NCI-H1436 treated with DMSO at 0.1 percent for 48 hours (cell line): ENCODE results near the gene DAGLA.

ENCODE experiments used
- DNase-seq: peaks from one replicate; lab custom pipeline; 2025; lab: John Stamatoyannopoulos, UW

DAGLA gene

DNA sequence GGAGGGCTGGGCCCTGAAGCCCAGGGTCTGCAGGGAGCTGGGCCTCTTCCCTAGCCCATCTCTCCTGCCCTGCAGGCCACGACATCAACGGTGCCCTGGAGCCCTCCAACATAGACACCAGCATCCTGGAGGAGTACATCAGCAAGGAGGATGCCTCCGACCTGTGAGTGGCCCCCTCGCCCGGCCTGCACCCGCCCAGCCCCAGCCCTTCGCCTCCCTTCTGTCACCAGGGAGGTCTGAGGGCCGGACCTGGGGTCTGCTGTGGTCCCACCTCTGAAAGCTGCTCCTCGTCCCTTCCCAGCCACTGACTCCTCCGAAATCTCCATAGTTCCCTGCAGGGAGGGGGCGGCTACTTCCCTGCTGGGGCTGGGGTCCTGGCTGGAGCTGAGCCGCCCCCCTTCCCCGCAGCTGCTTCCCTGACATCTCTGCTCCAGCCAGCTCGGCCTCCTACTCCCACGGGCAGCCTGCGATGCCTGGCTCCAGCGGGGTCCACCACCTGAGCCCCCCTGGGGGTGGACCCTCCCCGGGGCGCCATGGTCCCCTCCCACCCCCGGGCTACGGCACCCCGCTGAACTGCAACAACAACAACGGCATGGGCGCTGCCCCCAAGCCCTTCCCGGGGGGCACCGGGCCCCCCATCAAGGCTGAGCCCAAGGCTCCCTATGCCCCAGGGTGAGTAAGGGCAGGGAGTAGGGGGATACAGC is 85.5 kb downstream of the DAGLA start:
- DNase-seq, result no peak

- no peak for DNase-seq
Measured at GRCh38 chr11:61766353-61766841, 86.2 kb downstream of the DAGLA start.

GRCh38 chr11:61768376-61769076 is 88.3 kb downstream of the DAGLA start:
- DNase-seq, result no peak

GRCh38 chr11:61769169-61769920 is 89.2 kb downstream of the DAGLA start:
- DNase-seq, result no peak

GRCh38 chr11:61769946-61770683 is 89.9 kb downstream of the DAGLA start:
- DNase-seq, result no peak

DNA sequence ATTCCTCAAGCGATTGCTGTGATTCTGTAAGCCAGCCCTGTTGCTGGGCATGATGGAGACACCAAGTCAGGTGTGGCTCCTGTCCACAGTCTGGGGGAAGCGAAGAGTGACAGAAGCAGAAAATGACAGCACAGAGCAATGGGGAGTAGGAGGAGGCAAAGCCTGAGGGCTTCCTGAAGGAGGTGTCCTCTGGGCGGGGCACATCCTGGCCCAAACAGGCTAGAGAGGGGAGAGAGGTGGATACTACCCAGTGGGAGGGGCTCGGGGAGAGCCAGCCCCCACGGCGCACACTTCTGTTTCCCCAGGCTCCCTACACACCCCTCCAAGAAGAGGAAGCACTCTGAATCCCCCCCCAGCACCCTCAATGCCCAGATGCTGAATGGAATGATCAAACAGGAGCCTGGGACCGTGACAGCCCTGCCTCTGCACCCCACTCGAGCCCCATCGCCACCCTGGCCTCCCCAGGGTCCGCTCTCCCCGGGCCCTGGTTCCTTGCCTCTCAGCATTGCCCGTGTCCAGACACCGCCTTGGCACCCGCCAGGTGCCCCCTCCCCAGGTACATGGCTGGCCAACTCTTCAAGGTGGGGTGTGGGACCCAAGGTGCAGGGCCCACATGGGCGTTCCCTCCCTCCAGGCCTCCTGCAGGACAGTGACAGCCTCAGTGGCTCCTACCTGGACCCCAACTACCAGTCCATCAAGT is 91.2 kb downstream of the DAGLA start:
- DNase-seq, result no peak

DNA sequence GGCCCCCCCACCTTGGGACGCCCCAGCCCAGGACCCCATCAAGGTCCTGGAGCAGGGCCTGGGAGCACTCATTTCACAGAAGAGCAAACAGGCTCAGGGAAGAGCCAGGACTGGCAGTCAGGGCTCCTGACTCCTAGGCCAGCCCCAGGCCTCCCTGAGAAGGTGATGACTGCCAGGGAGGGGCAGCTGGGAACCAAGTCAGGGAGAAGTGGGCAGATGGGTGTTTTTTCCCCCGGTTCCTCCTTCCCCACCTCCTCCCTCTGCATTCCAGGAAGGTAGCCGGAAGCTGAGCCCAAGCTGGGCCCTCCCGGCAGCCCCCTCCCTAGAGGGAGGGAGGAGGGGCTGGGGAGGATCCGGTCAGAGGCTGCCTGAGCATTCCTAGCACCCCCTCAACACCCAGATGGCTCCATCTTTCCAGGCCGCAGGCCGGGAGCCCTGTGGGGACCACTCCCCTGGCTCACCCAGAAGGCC is 91.8 kb downstream of the DAGLA start:
- no peak for DNase-seq

DNA sequence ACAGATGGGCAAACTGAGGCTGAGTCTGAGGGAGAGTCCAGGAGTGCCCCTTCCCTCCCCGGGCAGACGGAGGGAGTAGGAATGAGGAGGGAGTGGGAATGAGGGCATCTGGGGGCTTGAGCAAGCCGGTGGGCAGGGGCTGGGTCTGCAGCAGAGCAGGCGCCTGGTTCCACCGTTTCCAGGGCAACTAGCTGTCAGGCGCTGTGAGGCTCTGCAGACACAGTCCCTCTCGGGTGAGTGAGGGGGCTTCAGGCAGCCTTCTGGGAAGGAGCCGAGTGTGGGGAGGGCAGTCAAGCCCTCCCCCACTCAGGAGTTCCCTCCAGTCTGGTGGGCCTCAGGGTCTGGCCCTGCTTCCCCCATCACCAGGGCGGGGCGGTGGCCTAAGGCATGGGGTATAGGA is 93.2 kb downstream of the DAGLA start:
- no peak for DNase-seq

- DNase-seq, result no peak
Measured at GRCh38 chr11:61773809-61774208, 93.6 kb downstream of the DAGLA start.

GRCh38 chr11:61774411-61774810 is 94.2 kb downstream of the DAGLA start:
- no peak for DNase-seq

GRCh38 chr11:61775106-61775505 is 94.9 kb downstream of the DAGLA start:
- DNase-seq, result no peak

- DNase-seq, result no peak
Measured at GRCh38 chr11:61775606-61776554, 95.7 kb downstream of the DAGLA start.

DNA sequence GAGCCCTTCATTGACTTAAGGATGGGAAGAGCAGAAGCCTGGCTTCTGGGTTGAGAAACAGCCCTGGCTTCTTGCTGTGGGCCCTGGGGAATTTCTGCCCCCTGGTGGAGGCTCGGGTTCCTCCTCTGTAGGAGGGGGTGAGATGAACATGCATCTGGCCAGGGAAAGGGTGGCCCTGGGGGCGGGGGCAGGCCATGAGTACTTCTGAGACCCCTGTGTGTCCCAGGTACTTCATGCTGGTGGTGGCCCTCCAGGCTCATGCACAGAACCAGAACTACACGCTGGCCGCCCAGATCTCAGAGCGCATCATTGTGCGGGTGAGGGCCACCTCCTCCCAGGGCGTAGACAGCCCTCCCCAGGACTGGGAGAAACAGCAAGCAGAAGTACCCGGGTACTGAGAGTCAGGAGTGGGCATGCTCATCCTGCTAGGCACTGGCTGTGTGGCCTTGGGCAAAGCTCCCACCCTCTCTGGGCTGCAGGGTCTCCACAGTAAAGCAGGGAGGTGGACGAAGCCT is 96.4 kb downstream of the DAGLA start:
- no peak for DNase-seq

DNA sequence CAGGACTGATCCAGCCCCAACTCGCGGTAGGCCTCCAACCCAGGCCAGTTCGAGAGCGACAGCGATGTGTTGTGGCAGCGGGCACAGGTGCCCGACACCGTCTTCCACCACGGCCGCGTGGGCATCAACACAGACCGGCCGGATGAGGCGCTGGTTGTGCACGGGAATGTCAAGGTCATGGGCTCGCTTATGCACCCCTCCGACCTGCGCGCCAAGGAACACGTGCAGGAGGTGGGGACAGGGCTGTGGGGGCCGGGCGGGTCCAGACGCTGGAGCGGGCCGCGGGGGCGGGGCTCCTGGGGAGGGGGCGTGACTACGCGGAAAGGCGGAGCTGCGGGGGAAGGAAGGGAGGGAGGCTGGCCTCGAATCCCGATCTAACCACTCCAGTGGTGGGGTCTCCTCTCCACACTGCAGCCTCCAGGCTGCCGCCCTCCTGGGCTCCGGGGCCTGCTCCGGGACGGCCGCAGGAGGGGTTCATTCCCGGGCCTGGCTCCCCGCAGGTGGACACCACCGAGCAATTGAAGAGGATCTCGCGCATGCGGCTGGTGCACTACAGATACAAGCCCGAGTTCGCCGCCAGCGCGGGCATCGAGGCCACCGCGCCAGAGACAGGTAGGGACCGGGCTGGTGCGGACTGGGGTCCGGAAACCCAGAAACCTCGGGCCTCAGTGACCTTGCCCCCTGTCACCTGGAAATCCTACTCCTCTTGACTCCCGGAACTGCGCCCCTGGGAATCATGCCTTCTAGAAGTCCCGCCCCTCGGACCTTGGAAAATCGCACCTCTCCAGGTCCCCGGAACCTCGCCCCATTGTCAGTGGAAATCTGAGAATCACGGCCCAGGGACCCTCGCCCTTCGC is 97.3 kb downstream of the DAGLA start:
- no peak for DNase-seq

DNA sequence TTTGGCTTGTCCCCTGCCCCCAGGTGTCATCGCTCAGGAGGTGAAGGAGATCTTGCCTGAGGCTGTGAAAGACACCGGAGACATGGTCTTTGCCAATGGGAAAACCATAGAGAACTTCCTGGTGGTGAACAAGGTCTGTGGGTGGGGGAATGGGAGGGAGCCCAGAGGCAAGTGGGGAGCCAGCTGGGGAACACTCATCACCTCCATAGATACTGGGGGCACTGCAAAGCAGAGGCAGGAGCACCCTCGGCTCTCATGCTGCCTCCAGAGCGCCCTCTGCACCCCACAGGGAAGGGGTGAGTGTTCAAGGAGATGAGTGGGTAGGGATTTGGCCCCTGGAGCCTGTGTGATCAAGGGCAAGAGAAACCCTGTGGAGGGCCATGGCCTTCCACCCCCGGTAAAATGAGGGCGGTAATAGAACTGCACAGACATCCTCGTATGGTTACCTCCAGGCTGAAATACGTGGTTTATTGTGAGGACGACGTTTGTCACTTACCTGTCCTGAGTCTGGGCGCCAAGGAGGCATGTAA is 98.2 kb downstream of the DAGLA start:
- no peak for DNase-seq

DNA sequence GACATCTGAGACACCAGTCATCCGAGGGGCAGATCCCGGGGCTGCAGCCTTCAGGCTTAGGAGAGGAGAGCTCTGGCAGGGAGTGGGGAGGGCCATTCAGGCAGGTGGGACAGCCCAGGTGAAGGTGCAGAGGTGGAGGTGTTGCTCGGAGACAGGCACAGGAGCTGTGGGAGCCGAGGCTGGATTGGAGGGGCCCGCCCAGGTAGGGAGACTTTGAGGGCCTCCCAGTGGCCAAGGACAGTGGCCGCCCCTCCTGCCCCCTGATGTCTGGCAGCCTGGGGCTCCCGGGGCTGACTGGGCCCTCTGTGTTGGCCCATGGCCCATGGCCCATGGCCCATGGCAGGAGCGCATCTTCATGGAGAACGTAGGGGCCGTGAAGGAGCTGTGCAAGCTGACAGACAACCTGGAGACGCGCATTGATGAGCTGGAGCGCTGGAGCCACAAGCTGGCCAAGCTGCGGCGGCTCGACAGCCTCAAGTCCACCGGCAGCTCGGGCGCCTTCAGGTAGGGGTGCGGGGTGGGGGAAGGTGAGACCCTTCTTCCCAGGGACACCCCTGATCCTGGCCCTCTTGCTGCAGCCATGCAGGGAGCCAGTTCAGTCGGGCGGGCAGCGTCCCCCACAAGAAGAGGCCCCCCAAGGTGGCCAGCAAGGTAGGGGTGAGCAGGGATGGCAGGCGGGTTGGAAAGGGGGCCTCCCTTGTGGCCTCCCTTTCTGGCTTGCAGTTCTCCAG is 98.9 kb downstream of the DAGLA start:
- no peak for DNase-seq

DNA sequence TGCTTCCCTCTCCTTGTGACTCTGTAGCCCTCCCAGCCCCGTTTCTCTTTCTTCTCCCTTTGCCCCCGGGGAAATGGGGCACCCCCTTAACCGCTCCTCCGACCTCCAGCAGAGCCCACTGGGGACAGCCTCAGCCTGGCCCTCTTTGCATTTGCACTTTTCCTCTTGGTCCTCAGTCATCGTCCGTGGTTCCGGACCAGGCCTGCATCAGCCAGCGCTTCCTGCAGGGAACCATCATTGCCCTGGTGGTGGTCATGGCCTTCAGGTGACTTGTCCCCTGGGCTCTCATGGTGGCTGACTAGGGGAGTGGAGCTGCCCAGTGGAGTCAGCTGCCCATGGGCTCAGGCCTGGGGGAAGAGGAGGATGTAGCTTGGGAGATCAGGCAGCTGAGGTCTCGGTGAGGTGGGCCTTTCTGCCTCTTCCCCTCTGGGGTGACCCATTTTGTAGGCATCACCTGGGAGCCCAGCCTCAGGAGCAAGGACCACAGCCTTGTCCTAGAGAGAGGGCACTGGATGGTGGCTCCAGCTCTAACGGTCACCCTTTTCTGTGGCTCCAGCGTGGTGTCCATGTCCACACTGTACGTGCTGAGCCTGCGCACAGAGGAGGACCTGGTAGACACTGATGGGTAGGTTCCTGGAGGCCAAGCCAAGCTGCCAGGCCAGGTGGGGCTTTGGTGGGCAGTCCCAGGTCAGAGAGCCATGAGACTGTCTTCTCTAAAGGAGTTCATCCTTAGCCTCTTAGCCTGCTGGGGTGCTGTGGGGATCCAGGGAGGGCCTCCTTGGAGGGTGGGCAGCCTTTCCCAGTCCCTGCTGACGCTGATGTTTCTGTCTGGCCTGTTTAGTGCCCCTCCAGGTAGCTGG is 99.7 kb downstream of the DAGLA start:
- DNase-seq, result no peak
